ENCODE data around the gene CEP250.
"Not testable (repeated sequence)": the region's sequence is repeated elsewhere in the genome, so short reads cannot be mapped to it uniquely, and the experiment has no call there.

CEP250 gene

DNA sequence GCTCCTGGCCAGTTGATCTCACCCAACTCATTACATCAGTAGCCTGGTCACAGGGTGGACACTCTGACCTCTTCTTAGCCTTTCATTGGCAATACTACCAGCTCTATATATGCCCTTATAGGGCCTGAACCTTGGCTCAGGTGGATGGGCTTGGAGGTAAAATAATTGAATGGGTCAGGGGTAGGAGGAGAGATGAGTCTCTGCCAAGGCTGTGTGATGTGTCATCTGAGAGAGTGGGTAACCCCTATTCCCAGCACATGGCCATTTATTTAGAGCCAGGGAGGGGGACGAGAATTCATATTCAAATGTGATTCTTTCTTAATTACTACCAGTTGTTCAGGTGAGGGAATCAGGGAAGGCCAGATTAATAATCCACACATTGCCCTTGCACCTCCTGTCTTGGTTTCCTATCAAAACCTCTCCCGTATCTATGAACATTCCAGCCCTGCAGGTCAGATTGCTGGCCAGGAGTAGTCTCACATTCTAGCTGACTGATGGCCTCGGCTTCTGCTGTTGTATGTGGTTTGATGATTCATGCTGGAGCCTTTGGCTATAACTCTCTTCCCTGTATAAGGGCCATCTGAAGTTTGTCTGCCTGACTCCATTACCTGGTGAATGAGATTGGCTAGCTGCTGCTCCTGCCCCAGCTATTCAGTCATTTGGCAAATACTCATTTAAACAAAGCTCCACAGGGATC is 60.7 kb downstream of the CEP250 start:
- in situ Hi-C loops (cut with MboI; ENCODE audit: low sequenced_read_pairs, unreplicated experiment): no loop called here
- DNase-seq (ENCODE audit: low spot score): no peak
- TF ChIP-seq, protein P1, sequence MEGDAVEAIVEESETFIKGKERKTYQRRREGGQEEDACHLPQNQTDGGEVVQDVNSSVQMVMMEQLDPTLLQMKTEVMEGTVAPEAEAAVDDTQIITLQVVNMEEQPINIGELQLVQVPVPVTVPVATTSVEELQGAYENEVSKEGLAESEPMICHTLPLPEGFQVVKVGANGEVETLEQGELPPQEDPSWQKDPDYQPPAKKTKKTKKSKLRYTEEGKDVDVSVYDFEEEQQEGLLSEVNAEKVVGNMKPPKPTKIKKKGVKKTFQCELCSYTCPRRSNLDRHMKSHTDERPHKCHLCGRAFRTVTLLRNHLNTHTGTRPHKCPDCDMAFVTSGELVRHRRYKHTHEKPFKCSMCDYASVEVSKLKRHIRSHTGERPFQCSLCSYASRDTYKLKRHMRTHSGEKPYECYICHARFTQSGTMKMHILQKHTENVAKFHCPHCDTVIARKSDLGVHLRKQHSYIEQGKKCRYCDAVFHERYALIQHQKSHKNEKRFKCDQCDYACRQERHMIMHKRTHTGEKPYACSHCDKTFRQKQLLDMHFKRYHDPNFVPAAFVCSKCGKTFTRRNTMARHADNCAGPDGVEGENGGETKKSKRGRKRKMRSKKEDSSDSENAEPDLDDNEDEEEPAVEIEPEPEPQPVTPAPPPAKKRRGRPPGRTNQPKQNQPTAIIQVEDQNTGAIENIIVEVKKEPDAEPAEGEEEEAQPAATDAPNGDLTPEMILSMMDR (IDR thresholded peaks at IDR 0.05; ENCODE audit: borderline replicate concordance, control extremely low read depth, extremely low read depth, insufficient read depth, missing control alignments): no peak

DNA sequence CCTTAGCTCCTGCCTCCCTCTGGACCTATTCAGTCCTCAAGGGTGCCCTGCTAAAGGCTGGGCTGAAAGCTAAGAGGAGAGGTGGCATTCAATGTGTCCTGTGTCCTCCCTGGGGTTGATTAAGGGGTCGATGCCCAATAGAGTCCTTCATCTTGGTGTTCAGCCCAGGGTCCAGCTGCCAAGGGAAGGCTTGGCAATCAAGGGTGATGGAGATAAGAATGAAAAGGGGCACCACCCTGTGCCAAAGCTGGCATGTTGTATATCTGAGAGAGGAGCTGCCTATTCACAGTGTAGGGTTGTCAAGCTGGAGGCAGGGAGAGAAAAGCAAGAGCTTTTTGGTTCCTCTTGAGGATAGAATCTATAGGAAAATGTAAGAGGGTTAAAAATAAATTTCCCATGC is 61.7 kb downstream of the CEP250 start:
- DNase-seq (ENCODE audit: low spot score): no peak
- TF ChIP-seq, protein P1 (IDR thresholded peaks at IDR 0.05; ENCODE audit: borderline replicate concordance, control extremely low read depth, extremely low read depth, insufficient read depth, missing control alignments): no peak
- in situ Hi-C loops (cut with MboI; ENCODE audit: low sequenced_read_pairs, unreplicated experiment): no loop called here

DNA sequence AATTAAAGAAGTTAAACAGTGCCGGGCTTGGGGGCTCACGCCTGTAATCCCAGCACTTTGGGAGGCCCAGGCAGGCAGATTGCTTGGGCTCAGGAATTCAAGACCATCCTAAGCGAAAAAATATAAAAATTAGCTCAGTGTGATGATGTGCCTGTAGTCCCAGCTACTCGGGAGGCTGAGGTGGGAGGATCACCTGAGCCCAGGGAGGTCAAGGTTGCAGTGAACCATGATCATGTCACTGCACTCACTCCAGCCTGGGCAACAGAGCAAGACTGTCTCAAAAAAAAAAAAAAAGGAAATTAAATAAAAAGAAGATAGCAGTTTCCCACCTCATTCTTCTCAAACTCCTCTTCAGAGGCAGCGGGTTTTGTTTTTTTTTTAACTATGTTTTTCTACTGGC is 62.4 kb downstream of the CEP250 start:
- DNase-seq (ENCODE audit: low spot score); in situ Hi-C loops (cut with MboI; ENCODE audit: low sequenced_read_pairs, unreplicated experiment): not testable (repeated sequence)

GRCh38 chr20:35518955-35519354 is 63.6 kb downstream of the CEP250 start:
- in situ Hi-C loops (cut with MboI; ENCODE audit: low sequenced_read_pairs, unreplicated experiment): no loop called here
- DNase-seq (ENCODE audit: low spot score): no peak
- TF ChIP-seq, protein P1 (IDR thresholded peaks at IDR 0.05; ENCODE audit: borderline replicate concordance, control extremely low read depth, extremely low read depth, insufficient read depth, missing control alignments): no peak

- peak; percentile 54 for DNase-seq (ENCODE audit: low spot score)
- in situ Hi-C loops (cut with MboI; ENCODE audit: low sequenced_read_pairs, unreplicated experiment): no loop called here
- TF ChIP-seq, protein P1 (IDR thresholded peaks at IDR 0.05; ENCODE audit: borderline replicate concordance, control extremely low read depth, extremely low read depth, insufficient read depth, missing control alignments): peak; percentile 48
These were observed 68.0 kb downstream of the CEP250 start for GRCh38 chr20:35523298-35523888.

GRCh38 chr20:35525639-35526038 is 70.2 kb downstream of the CEP250 start:
- in situ Hi-C loops (cut with MboI; ENCODE audit: low sequenced_read_pairs, unreplicated experiment): no loop called here
- TF ChIP-seq, protein P1 (IDR thresholded peaks at IDR 0.05; ENCODE audit: borderline replicate concordance, control extremely low read depth, extremely low read depth, insufficient read depth, missing control alignments): no peak
- no peak for DNase-seq (ENCODE audit: low spot score)

GRCh38 chr20:35527122-35527769 is 71.8 kb downstream of the CEP250 start:
- TF ChIP-seq, protein P1 (IDR thresholded peaks at IDR 0.05; ENCODE audit: borderline replicate concordance, control extremely low read depth, extremely low read depth, insufficient read depth, missing control alignments): no peak
- in situ Hi-C loops (cut with MboI; ENCODE audit: low sequenced_read_pairs, unreplicated experiment): no loop called here
- DNase-seq (ENCODE audit: low spot score): no peak
